H1 (cell line): Measurements from ENCODE around the gene ZC3H7B. TPM values are rescaled to one million over a fixed set of nuclear protein-coding genes. Genes with fewer than 3 reads are reported as not detected.

Experiments
- CTCF ChIA-PET: fragments of 300-600 bp; sonication (Branson Sonifier 250); formaldehyde crosslinking; loops from one replicate; lab custom pipeline; 2021; ENCODE audit not compliant: partially characterized antibody; lab: Charles Lee
- POLR2A ChIA-PET: fragments of 300-600 bp; sonication (Branson Sonifier 250); formaldehyde crosslinking; loops from one replicate; lab custom pipeline; 2021; ENCODE audit warnings: inconsistent platforms; ENCODE audit not compliant: partially characterized antibody; lab: Charles Lee
- DNase-seq, 2 experiments: peaks; one replicate each; pipeline versions ENCODE4 v3.0.0 to v3.0.0-alpha.2; 2010 to 2022; ENCODE audit warnings: low spot score in 2 of 2, low read depth in 1 of 2, mixed read lengths in 1 of 2
- FAIRE-seq: peaks from 2 replicates; lab custom pipeline; 2011; peaks lifted over from hg19 to GRCh38; lab: Jason Lieb, UNC
- H2AFZ ChIP-seq: 2 replicates; pipeline ENCODE4 v1.8.1; 2012; ENCODE audit warnings: low read length, inconsistent platforms
- H2AK5ac ChIP-seq: 2 replicates; pipeline ENCODE4 v1.6.1; 2013; ENCODE audit warnings: low read depth, low read length
- H2BK120ac ChIP-seq: replicated peaks from 2 replicates; pipeline ENCODE3; 2013; ENCODE audit warnings: low read depth, low read length, inconsistent platforms
- H2BK12ac ChIP-seq: 2 replicates; pipeline ENCODE4 v1.6.1; 2013; ENCODE audit warnings: low read depth, low read length
- H2BK15ac ChIP-seq: 2 replicates; pipeline ENCODE4 v1.6.1; 2013; ENCODE audit warnings: low read length
- H2BK20ac ChIP-seq: 2 replicates; pipeline ENCODE4 v1.6.1; 2013; ENCODE audit warnings: low read length
- H2BK5ac ChIP-seq: 2 replicates; pipeline ENCODE4 v1.6.1; 2013; ENCODE audit warnings: low read depth, low read length
- H3K14ac ChIP-seq: 2 replicates; pipeline ENCODE4 v1.6.1; 2013; ENCODE audit warnings: inconsistent platforms; ENCODE audit not compliant: insufficient read length
- H3K18ac ChIP-seq: 2 replicates; pipeline ENCODE4 v1.6.1; 2013; ENCODE audit warnings: low read length; ENCODE audit errors: extremely low read depth
- H3K23ac ChIP-seq: 2 replicates; pipeline ENCODE4 v1.6.1; 2013; ENCODE audit warnings: inconsistent platforms; ENCODE audit not compliant: insufficient read length
- H3K23me2 ChIP-seq: 2 replicates; pipeline ENCODE4 v1.6.1; 2013; ENCODE audit warnings: low read depth, low read length
- H3K27ac ChIP-seq: 2 replicates; pipeline ENCODE4 v1.6.1; 2011; ENCODE audit warnings: low read depth, low read length, inconsistent platforms
- H3K27me3 ChIP-seq, 4 experiments: replicated peaks in 1 of 4; 1 replicate in 1 of 4; 2 replicates in 3 of 4; pipeline versions ENCODE4 v1.6.1 to v1.8.1; 2011 to 2013; ENCODE audit warnings: low read length in 3 of 4, mild to moderate bottlenecking in 3 of 4, inconsistent platforms in 2 of 4, mixed read lengths in 2 of 4, moderate library complexity in 1 of 4; ENCODE audit not compliant: control insufficient read depth in 3 of 4, insufficient read depth in 3 of 4; ENCODE audit errors: extremely low read depth in 1 of 4
- H3K36me3 ChIP-seq, 4 experiments: 2 replicates each; pipeline versions ENCODE4 v1.6.1 to v1.8.1; 2011 to 2013; ENCODE audit warnings: mild to moderate bottlenecking in 4 of 4, low read length in 3 of 4, moderate library complexity in 2 of 4, control low read depth in 1 of 4, inconsistent platforms in 1 of 4; ENCODE audit not compliant: insufficient read depth in 4 of 4, control insufficient read depth in 2 of 4
- H3K4ac ChIP-seq: replicated peaks from 2 replicates; pipeline ENCODE3; 2013; ENCODE audit warnings: low read length, low read depth, mixed read lengths, inconsistent platforms; ENCODE audit not compliant: insufficient read length
- H3K4me1 ChIP-seq, 4 experiments: replicated peaks in 1 of 4; 1 replicate in 1 of 4; 2 replicates in 3 of 4; pipeline versions ENCODE4 v1.6.1 to v1.8.1; 2011 to 2013; ENCODE audit warnings: low read length in 3 of 4, inconsistent platforms in 2 of 4, mixed read lengths in 1 of 4; ENCODE audit not compliant: insufficient read depth in 4 of 4, control insufficient read depth in 3 of 4
- H3K4me2 ChIP-seq, 2 experiments: 2 replicates each; pipeline versions ENCODE4 v1.6.1 to v1.8.1; 2011 to 2013; ENCODE audit warnings: low read depth in 2 of 2, low read length in 2 of 2, control low read depth in 1 of 2, inconsistent platforms in 1 of 2, mild to moderate bottlenecking in 1 of 2; ENCODE audit not compliant: insufficient read depth in 1 of 2
- H3K4me3 ChIP-seq, 4 experiments: fragments of 200-600, 300-600 bp in 1 of 4; sonication (generic), shearing (Covaris generic), sonication (Bioruptor Twin) in 1 of 4; 2 replicates each; pipeline versions ENCODE4 v1.5.1 to v1.8.1; 2011 to 2016; ENCODE audit warnings: low read length in 4 of 4, low read depth in 3 of 4, control low read depth in 2 of 4, inconsistent platforms in 2 of 4, mild to moderate bottlenecking in 2 of 4, mixed read lengths in 1 of 4, moderate library complexity in 1 of 4; ENCODE audit not compliant: insufficient read depth in 2 of 4; ENCODE audit errors: extremely low read depth in 1 of 4
- H3K56ac ChIP-seq: replicated peaks from 2 replicates; pipeline ENCODE3; 2013; ENCODE audit warnings: low read depth, mild to moderate bottlenecking, mixed read lengths, low read length, inconsistent platforms; ENCODE audit not compliant: insufficient read length
- H3K79me1 ChIP-seq: 2 replicates; pipeline ENCODE4 v1.6.1; 2013; ENCODE audit warnings: low read depth, low read length, control low read depth
- H3K79me2 ChIP-seq, 2 experiments: 2 replicates each; pipeline versions ENCODE4 v1.6.1 to v1.8.1; 2012 to 2013; ENCODE audit warnings: low read length in 2 of 2, mild to moderate bottlenecking in 2 of 2, inconsistent platforms in 1 of 2; ENCODE audit not compliant: insufficient read depth in 2 of 2, control insufficient read depth in 1 of 2
- H3K9ac ChIP-seq, 4 experiments: replicated peaks in 1 of 4; 1 replicate in 1 of 4; 2 replicates in 3 of 4; pipeline versions ENCODE4 v1.6.1 to v1.8.1; 2011 to 2013; ENCODE audit warnings: low read depth in 3 of 4, low read length in 3 of 4, control low read depth in 2 of 4, mild to moderate bottlenecking in 2 of 4, moderate library complexity in 2 of 4, inconsistent platforms in 1 of 4; ENCODE audit errors: extremely low read depth in 1 of 4
- H3K9me3 ChIP-seq, 2 experiments: 2 replicates each; pipeline versions ENCODE4 v1.6.1 to v1.8.1; 2012 to 2013; ENCODE audit warnings: mild to moderate bottlenecking in 2 of 2, moderate library complexity in 2 of 2, control low read depth in 1 of 2, inconsistent platforms in 1 of 2, low read depth in 1 of 2, low read length in 1 of 2, mixed read lengths in 1 of 2; ENCODE audit not compliant: insufficient read depth in 2 of 2
- H4K20me1 ChIP-seq, 2 experiments: replicated peaks in 1 of 2; 2 replicates each; pipeline versions ENCODE3 to v1.8.1; 2011 to 2013; ENCODE audit warnings: inconsistent platforms in 2 of 2, low read length in 2 of 2, mild to moderate bottlenecking in 1 of 2; ENCODE audit not compliant: insufficient read depth in 2 of 2, control insufficient read depth in 1 of 2
- H4K5ac ChIP-seq: 2 replicates; pipeline ENCODE4 v1.6.1; 2013; ENCODE audit warnings: low read length, low read depth, mixed read lengths, inconsistent platforms; ENCODE audit not compliant: insufficient read length
- H4K8ac ChIP-seq: 2 replicates; pipeline ENCODE4 v1.8.0; 2013; ENCODE audit warnings: mild to moderate bottlenecking, moderate library complexity, low read length, inconsistent platforms; ENCODE audit not compliant: insufficient read depth; ENCODE audit errors: extremely low read depth
- H4K91ac ChIP-seq: replicated peaks from 2 replicates; pipeline ENCODE3; 2013; ENCODE audit warnings: low read length, mixed read lengths, inconsistent platforms; ENCODE audit not compliant: insufficient read length
- EP300 ChIP-seq, 2 experiments: IDR thresholded peaks; 1 replicate in 1 of 2; 2 replicates in 1 of 2; pipeline ENCODE4 v1.6.1; 2011 to 2012; ENCODE audit warnings: low read depth in 2 of 2, low read length in 2 of 2, mild to moderate bottlenecking in 2 of 2, borderline replicate concordance in 1 of 2, inconsistent platforms in 1 of 2, moderate library complexity in 1 of 2
- SP1 ChIP-seq: IDR thresholded peaks from 2 replicates; pipeline ENCODE4 v1.6.1; 2011; ENCODE audit warnings: low read depth, low read length
- TAF1 ChIP-seq: IDR thresholded peaks from 2 replicates; pipeline ENCODE4 v1.6.1; 2011; ENCODE audit warnings: mild to moderate bottlenecking, low read depth, low read length
- polyA plus RNA-seq, 7 experiments: library from polyadenylated mRNA; depleted of rRNA in 3 of 7; stranded (reverse) in 5 of 7; unstranded in 2 of 7; fragments of >200 nt in 5 of 7; fragments of 200-250 nt in 2 of 7; gene quantifications; 1 replicate in 5 of 7; 2 replicates in 1 of 7; 4 replicates in 1 of 7; pipeline versions ENCODE4 v1.2.1 to v1.2.3, GENCODE V29; 2011 to 2013; ENCODE audit warnings: missing spikeins in 2 of 7, mixed read lengths in 2 of 7
- total RNA-seq: library from RNA; stranded (reverse); fragmentation: NEBNext Ultra II Directional; extraction: Animal tissue kit (Norgen Biotek cat#: 25700); gene quantifications from 2 replicates; pipeline ENCODE4 v1.2.1, GENCODE V29; 2021

Gene ZC3H7B
- total and polyA plus RNA-seq, 2 of the 8 experiments (the other 6 are each of a cell fraction or from before 2014, with no cell fraction given), result 35.5 to 78.6 TPM

DNA sequence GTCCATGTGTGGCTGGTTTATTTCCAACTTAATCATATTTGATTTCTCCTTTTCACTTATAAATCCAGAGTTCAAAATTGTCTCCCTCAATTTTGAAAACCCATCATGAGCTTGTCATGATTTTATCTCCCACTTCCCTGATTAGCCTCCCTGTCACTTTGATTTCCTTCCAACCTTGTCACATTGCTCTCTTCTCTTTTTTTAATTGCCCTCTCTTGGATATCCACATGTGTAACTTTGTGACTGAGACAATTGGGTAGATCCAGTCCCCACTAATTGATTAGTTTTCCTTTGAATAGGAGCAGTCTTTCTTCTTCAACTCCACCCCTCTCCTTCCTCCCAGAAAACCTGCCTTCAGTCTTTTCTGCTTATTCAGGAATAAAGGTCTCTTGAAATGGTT is 82.8 kb downstream of the ZC3H7B start:
- Histone ChIP-seq H3K18ac (no peak overlapping the region), H2BK120ac (no peak overlapping the region), H2AK5ac (no peak overlapping the region), H4K8ac (no peak overlapping the region), H3K36me3 (peaks cover 0 to 10% (median 6%) of the 10 kb centered on the region in 4 experiments; a peak in 6 of 8 replicates), H3K4me2 (peak overlapping the region in 1 of 2 experiments; percentile 89; a peak in 1 of 4 replicates), H3K27me3 (no peaks in the 10 kb centered on the region), H3K14ac (no peak overlapping the region), H3K56ac (no peak overlapping the region), H3K27ac (no peak overlapping the region), H2BK15ac (no peak overlapping the region), H3K9ac (no peak overlapping the region), H3K4ac (no peak overlapping the region), H2BK20ac (no peak overlapping the region), H3K23me2 (peaks cover 9% of the 10 kb centered on the region), H2AFZ (no peak overlapping the region), H4K20me1 (peaks cover 3% of the 10 kb centered on the region in 2 experiments), H3K79me2 (no peaks in the 10 kb centered on the region; a peak in 1 of 4 replicates), H3K23ac (no peak overlapping the region), H4K91ac (no peak overlapping the region), H3K4me1 (peaks cover 2 to 10% (median 5%) of the 10 kb centered on the region in 4 experiments), H3K4me3 (no peak overlapping the region), H4K5ac (no peak overlapping the region), H2BK12ac (no peak overlapping the region), H3K9me3 (no peaks in the 10 kb centered on the region), H2BK5ac (no peak overlapping the region), H3K79me1 (no peaks in the 10 kb centered on the region; the same call in 1 of the 2 replicates)
- FAIRE-seq (no peak), DNase-seq (no peak)
- ChIA-PET POLR2A (interaction anchor here (0.7 to 4.6 kb wide), 8 partner anchors 9 to 97 kb away, joined by 3 to 55 read pairs (median 3); partner anchors contain the start of genes PHF5A and TOB2), CTCF (interaction anchor here (2.5 to 3.7 kb wide), 2 partner anchors 19 to 134 kb away, joined by 10 to 11 read pairs; no protein-coding TSS in a partner anchor)
- TF ChIP-seq SP1, result no peak
- no peak for TF ChIP-seq EP300 (IDR thresholded peaks at IDR 0.05; ENCODE audit: borderline replicate concordance in 1 of 2, low read depth in 2 of 2, low read length in 2 of 2)
- TF ChIP-seq TAF1, result no peak
